Measurements from ENCODE around the gene SKAP2. TPM values are rescaled to one million over a fixed set of nuclear protein-coding genes. Genes with fewer than 3 reads are reported as not detected.

The SKAP2 gene
- total RNA-seq, 1 donor from 2014 or later = 46.4 TPM

GRCh38 chr7:26721450-26721849 lies 142.9 kb downstream of the SKAP2 start:
- Mint-ChIP-seq H3K4me3 (ENCODE audit: low read depth) (no peak overlapping the region), H3K4me1 (ENCODE audit: low read depth) (peaks cover 10% of the 10 kb centered on the region), H3K9me3 (ENCODE audit: low read depth) (no peaks in the 10 kb centered on the region), H3K36me3 (ENCODE audit: insufficient read depth) (peaks cover 10% of the 10 kb centered on the region), H3K27ac (no peak overlapping the region), H3K27me3 (no peaks in the 10 kb centered on the region)
- DNase-seq (ENCODE audit: low spot score, unreplicated experiment) = no peak
- TF ChIP-seq CTCF (IDR thresholded peaks at IDR 0.05; ENCODE audit: unreplicated experiment) = no peak

- no peak for TF ChIP-seq CTCF (IDR thresholded peaks at IDR 0.05; ENCODE audit: unreplicated experiment)
- Mint-ChIP-seq H3K4me1 (ENCODE audit: low read depth) (peaks cover 8% of the 10 kb centered on the region), H3K4me3 (ENCODE audit: low read depth) (no peak overlapping the region), H3K27ac (no peak overlapping the region), H3K9me3 (ENCODE audit: low read depth) (no peaks in the 10 kb centered on the region), H3K27me3 (no peaks in the 10 kb centered on the region), H3K36me3 (ENCODE audit: insufficient read depth) (peaks cover 7% of the 10 kb centered on the region)
- DNase-seq (ENCODE audit: low spot score, unreplicated experiment) = no peak
Observed at GRCh38 chr7:26718063-26718462, 146.3 kb downstream of the SKAP2 start.

- Mint-ChIP-seq H3K4me1 (ENCODE audit: low read depth) (peaks cover 2% of the 10 kb centered on the region), H3K4me3 (ENCODE audit: low read depth) (no peak overlapping the region), H3K9me3 (ENCODE audit: low read depth) (no peaks in the 10 kb centered on the region), H3K27ac (no peak overlapping the region), H3K36me3 (ENCODE audit: insufficient read depth) (peaks cover under 1% of the 10 kb centered on the region), H3K27me3 (no peaks in the 10 kb centered on the region)
- DNase-seq (ENCODE audit: low spot score, unreplicated experiment) = no peak
- no peak for TF ChIP-seq CTCF (IDR thresholded peaks at IDR 0.05; ENCODE audit: unreplicated experiment)
Observed at GRCh38 chr7:26714438-26714837, 150.0 kb downstream of the SKAP2 start.

- Mint-ChIP-seq H3K27ac (no peak overlapping the region), H3K36me3 (ENCODE audit: insufficient read depth) (no peaks in the 10 kb centered on the region), H3K4me1 (ENCODE audit: low read depth) (peaks cover 4% of the 10 kb centered on the region), H3K27me3 (no peaks in the 10 kb centered on the region), H3K4me3 (ENCODE audit: low read depth) (no peak overlapping the region), H3K9me3 (ENCODE audit: low read depth) (no peaks in the 10 kb centered on the region)
- DNase-seq (ENCODE audit: low spot score, unreplicated experiment) = no peak
- TF ChIP-seq CTCF (IDR thresholded peaks at IDR 0.05; ENCODE audit: unreplicated experiment) = no peak
Observed at GRCh38 chr7:26714006-26714405, 150.4 kb downstream of the SKAP2 start.

- TF ChIP-seq CTCF (IDR thresholded peaks at IDR 0.05; ENCODE audit: unreplicated experiment) = no peak
- no peaks in the 10 kb centered on the region for H3K27me3 Mint-ChIP-seq
- H3K9me3 Mint-ChIP-seq (ENCODE audit: low read depth) = no peaks in the 10 kb centered on the region
- no peak overlapping the region for H3K27ac Mint-ChIP-seq
- H3K4me3 Mint-ChIP-seq (ENCODE audit: low read depth) = no peak overlapping the region
- no peak for DNase-seq (ENCODE audit: low spot score, unreplicated experiment)
- H3K4me1 Mint-ChIP-seq (ENCODE audit: low read depth) = peaks cover 5% of the 10 kb centered on the region
- H3K36me3 Mint-ChIP-seq (ENCODE audit: insufficient read depth) = no peaks in the 10 kb centered on the region
Observed at GRCh38 chr7:26709210-26709990, 155.0 kb downstream of the SKAP2 start.
